Adrenal gland (tissue), 12 donors: ENCODE results near the gene USPL1. TPM values are rescaled to one million over a fixed set of nuclear protein-coding genes. Genes with fewer than 3 reads are reported as not detected.

Experiments
- DNase-seq, 7 donors: peaks; one replicate each; pipeline ENCODE4 v3.0.0-alpha.2; 2019 to 2020
- H3K27ac ChIP-seq, 5 donors: fragments of 200-600 bp; sonication (generic) in 4 of 5; 1 replicate in 3 of 5; 2 replicates in 2 of 5; pipeline versions ENCODE4 v1.5.1 to v1.8.0; 2016 to 2020; ENCODE audit warnings: mild to moderate bottlenecking in 1 of 5
- H3K27me3 ChIP-seq: fragments of 200-600 bp; 2 replicates; pipeline ENCODE4 v1.8.0; 2021
- H3K36me3 ChIP-seq, 2 donors: fragments of 200-600 bp; replicated peaks in 1 of 2; 1 replicate in 1 of 2; 2 replicates in 1 of 2; pipeline versions ENCODE4 v1.5.1 to v1.8.0; 2018 to 2022
- H3K4me1 ChIP-seq, 2 donors: fragments of 200-600 bp; replicated peaks in 1 of 2; 1 replicate in 1 of 2; 2 replicates in 1 of 2; pipeline versions ENCODE4 v1.5.1 to v1.8.0; 2018 to 2021
- H3K4me3 ChIP-seq, 4 donors: fragments of 200-600 bp; sonication (generic) in 3 of 4; one replicate each; pipeline ENCODE4 v1.5.1; 2016 to 2018
- H3K9me3 ChIP-seq, 3 donors: fragments of 200-600 bp; sonication (generic) in 1 of 3; replicated peaks in 1 of 3; 1 replicate in 2 of 3; 2 replicates in 1 of 3; pipeline versions ENCODE4 v1.5.1 to v1.8.0; 2016 to 2021
- CTCF ChIP-seq, 6 experiments: fragments of 450-650 bp in 4 of 6; fragments of 200-600 bp in 2 of 6; sonication (generic) in 1 of 6; IDR thresholded peaks; 1 replicate in 5 of 6; 2 replicates in 1 of 6; pipeline versions ENCODE4 v1.5.1 to v1.8.0; 2016 to 2021; ENCODE audit warnings: antibody characterized with exemption in 6 of 6, mild to moderate bottlenecking in 2 of 6, moderate library complexity in 1 of 6
- POLR2A ChIP-seq, 2 donors: fragments of 450-650 bp; IDR thresholded peaks; one replicate each; pipeline ENCODE4 v1.6.1; 2017; ENCODE audit warnings: antibody characterized with exemption in 2 of 2, mild to moderate bottlenecking in 2 of 2, moderate library complexity in 1 of 2
- WGBS, 4 donors: extraction: QIAGEN DNeasy Blood & Tissue Kit in 2 of 4; methylation state at CpG; one replicate each; pipeline versions ENCODE4 v1.1.5 to v1.1.7; 2013 to 2017; 5-methylcytosine and 5-hydroxymethylcytosine counted together
- intact Hi-C, 2 donors: fragments of 100-400 bp; cut with DNase I; formaldehyde crosslinking; loops; one replicate each; pipeline versions ENCODE4 v1.14.1 to v1.15.0; 2022 to 2023
- polyA plus RNA-seq, 3 donors: library from polyadenylated mRNA; stranded (reverse); fragments of 200-250 nt in 2 of 3; fragments of 350-450 nt in 1 of 3; fragmentation: Illumina TruSeq in 1 of 3; extraction: RNeasy Lipid Tissue Mini Kit (QIAGEN cat#74804) in 1 of 3; gene quantifications; one replicate each; pipeline ENCODE4 v1.2.3, GENCODE V29; 2013 to 2014
- total RNA-seq, 9 donors: library from RNA; depleted of rRNA in 4 of 9; stranded (reverse); fragments of >200 nt in 4 of 9; fragments of 120-200 nt in 1 of 9; fragmentation: NEBNext Ultra II Directional in 1 of 9; extraction: Animal tissue kit (Norgen Biotek cat#: 25700) in 1 of 9; gene quantifications; one replicate each; pipeline versions ENCODE4 v1.1.0 to v1.2.4, GENCODE V29; 2013 to 2023
- donor health status: healthy with polysubstance abuse.
- donor health status: Bipolar disorder and iron deficiency.
- donor health status: DM: yes; HTN: yes; CAD: no.
- donor health status: DM: no; HTN: no; CAD: no.
- donor health status: DM: no; HTN: no; CAD: no.
- donor health status: DM: yes; HTN: yes; CAD: no.

Gene USPL1
- total and polyA plus RNA-seq, 12 donors: 6.3 to 23.8 (median 15.5) TPM

GRCh38 chr13:30618186-30618929 lies 638 bp downstream of the USPL1 start:
- Histone ChIP-seq H3K36me3 (no peaks in the 10 kb centered on the region), H3K4me1 (peaks cover 14 to 32% of the 10 kb centered on the region in 2 donors), H3K9me3 (no peaks in the 10 kb centered on the region), H3K27me3 (no peaks in the 10 kb centered on the region), H3K27ac (peak overlapping the region; percentile 47 to 100 (median 76)), H3K4me3 (peak overlapping the region; percentile 24 to 90 (median 68))
- 1 to 2% (median 1%) methylated on average over 15 to 21 of the region's 21 CpGs for WGBS, 4 donors
- peak in 5 of 7 donors; percentile 17 to 47 (median 32) for DNase-seq
- TF ChIP-seq POLR2A (IDR thresholded peaks at IDR 0.05) (no peak), CTCF (IDR thresholded peaks at IDR 0.05) (no peak)
- intact Hi-C loops: loop anchor here in 1 of 2 donors (10.0 kb wide), 1 partner anchor 154 kb away; the partner anchor contains the start of gene HMGB1

- H3K4me1 ChIP-seq: peaks cover 14 to 32% of the 10 kb centered on the region in 2 donors
- intact Hi-C loops: loop anchor here in 1 of 2 donors (10.0 kb wide), 1 partner anchor 154 kb away; the partner anchor contains the start of gene HMGB1
- H3K9me3 ChIP-seq: no peaks in the 10 kb centered on the region
- peak overlapping the region in 2 of 4 donors; percentile 78 to 90 for H3K4me3 ChIP-seq
- TF ChIP-seq POLR2A (IDR thresholded peaks at IDR 0.05): no peak
- no peaks in the 10 kb centered on the region for H3K27me3 ChIP-seq
- H3K27ac ChIP-seq: peak overlapping the region in 2 of 5 donors; percentile 75 to 100
- DNase-seq: no peak
- 37 to 43% (median 41%) methylated on average over 3 of the region's 3 CpGs for WGBS, 4 donors
- H3K36me3 ChIP-seq: peaks cover 0 to 1% of the 10 kb centered on the region in 2 donors
These were observed 1.2 kb downstream of the USPL1 start for GRCh38 chr13:30618930-30619279.

GRCh38 chr13:30619731-30620130 lies 2.0 kb downstream of the USPL1 start:
- Histone ChIP-seq H3K27ac (no peak overlapping the region), H3K4me3 (peak overlapping the region in 1 of 4 donors; percentile 90)

GRCh38 chr13:30620941-30621340 lies 3.2 kb downstream of the USPL1 start:
- no peak for DNase-seq
- Histone ChIP-seq H3K4me3 (no peak overlapping the region), H3K9me3 (no peaks in the 10 kb centered on the region), H3K36me3 (peaks cover 0 to 10% of the 10 kb centered on the region in 2 donors), H3K27ac (no peak overlapping the region), H3K27me3 (no peaks in the 10 kb centered on the region), H3K4me1 (peaks cover 14 to 25% of the 10 kb centered on the region in 2 donors)
- no peak for TF ChIP-seq CTCF (IDR thresholded peaks at IDR 0.05)
- TF ChIP-seq POLR2A (IDR thresholded peaks at IDR 0.05): no peak
- WGBS, 4 donors: 80 to 88% (median 83%) methylated on average over 3 of the region's 3 CpGs
- intact Hi-C loops: no loop called here

More at GRCh38 chr13:30619731-30620130, 2.0 kb downstream of the USPL1 start:
- Histone ChIP-seq H3K4me1 (peaks cover 14 to 32% of the 10 kb centered on the region in 2 donors), H3K36me3 (peaks cover 0 to 10% of the 10 kb centered on the region in 2 donors), H3K9me3 (no peaks in the 10 kb centered on the region), H3K27me3 (no peaks in the 10 kb centered on the region)
- intact Hi-C loops: loop anchor here in 1 of 2 donors (10.0 kb wide), 1 partner anchor 155 kb away; the partner anchor contains the start of gene HMGB1
- 66 to 69% (median 67%) methylated on average over 5 of the region's 5 CpGs for WGBS, 4 donors
- no peak for TF ChIP-seq POLR2A (IDR thresholded peaks at IDR 0.05)
- TF ChIP-seq CTCF (IDR thresholded peaks at IDR 0.05): no peak
- no peak for DNase-seq
